Suprapubic skin (tissue), 4 donors: ENCODE data around the gene SLC16A9.

Source experiments
- POLR2A ChIP-seq, 2 donors: fragments of 450-650 bp; IDR thresholded peaks; one replicate each; pipeline ENCODE4 v1.6.1; 2017; ENCODE audit warnings: antibody characterized with exemption in 2 of 2, mild to moderate bottlenecking in 2 of 2, moderate library complexity in 2 of 2
- POLR2AphosphoS5 ChIP-seq, 3 donors: sonication (generic); formaldehyde crosslinking; IDR thresholded peaks; one replicate each; pipeline ENCODE4 v1.6.1; 2017; ENCODE audit warnings: antibody characterized with exemption in 3 of 3
- TF ChIP-seq, protein P1 (sequence below), 2 donors: fragments of 200-600 bp in 1 of 2; fragments of 450-650 bp in 1 of 2; sonication (generic) in 1 of 2; IDR thresholded peaks; one replicate each; pipeline ENCODE4 v1.5.1; 2016 to 2019; ENCODE audit warnings: antibody characterized with exemption in 2 of 2, mild to moderate bottlenecking in 1 of 2, moderate library complexity in 1 of 2

DNA sequence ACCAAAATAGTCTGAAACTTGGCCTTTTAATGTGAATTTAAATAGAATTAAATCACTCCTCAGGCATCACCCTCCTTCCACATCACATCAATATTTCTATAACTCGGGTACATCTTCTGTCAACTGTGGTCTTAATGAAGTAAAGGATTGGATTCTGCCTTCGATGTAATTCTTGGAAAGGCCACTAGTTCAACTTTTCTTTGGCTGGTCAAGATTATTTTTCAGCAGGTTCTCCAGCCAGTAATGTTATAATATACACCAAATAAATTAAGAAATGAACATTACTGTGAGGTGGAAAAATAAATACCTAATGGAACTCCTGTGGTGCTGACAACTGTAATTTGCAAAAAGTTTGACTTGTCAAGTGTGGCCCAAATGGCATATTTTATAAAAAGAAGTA lies 9.7 kb upstream of the SLC16A9 start:
- TF ChIP-seq, protein P1, sequence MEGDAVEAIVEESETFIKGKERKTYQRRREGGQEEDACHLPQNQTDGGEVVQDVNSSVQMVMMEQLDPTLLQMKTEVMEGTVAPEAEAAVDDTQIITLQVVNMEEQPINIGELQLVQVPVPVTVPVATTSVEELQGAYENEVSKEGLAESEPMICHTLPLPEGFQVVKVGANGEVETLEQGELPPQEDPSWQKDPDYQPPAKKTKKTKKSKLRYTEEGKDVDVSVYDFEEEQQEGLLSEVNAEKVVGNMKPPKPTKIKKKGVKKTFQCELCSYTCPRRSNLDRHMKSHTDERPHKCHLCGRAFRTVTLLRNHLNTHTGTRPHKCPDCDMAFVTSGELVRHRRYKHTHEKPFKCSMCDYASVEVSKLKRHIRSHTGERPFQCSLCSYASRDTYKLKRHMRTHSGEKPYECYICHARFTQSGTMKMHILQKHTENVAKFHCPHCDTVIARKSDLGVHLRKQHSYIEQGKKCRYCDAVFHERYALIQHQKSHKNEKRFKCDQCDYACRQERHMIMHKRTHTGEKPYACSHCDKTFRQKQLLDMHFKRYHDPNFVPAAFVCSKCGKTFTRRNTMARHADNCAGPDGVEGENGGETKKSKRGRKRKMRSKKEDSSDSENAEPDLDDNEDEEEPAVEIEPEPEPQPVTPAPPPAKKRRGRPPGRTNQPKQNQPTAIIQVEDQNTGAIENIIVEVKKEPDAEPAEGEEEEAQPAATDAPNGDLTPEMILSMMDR (IDR thresholded peaks at IDR 0.05) = no peak
- TF ChIP-seq POLR2AphosphoS5 (IDR thresholded peaks at IDR 0.05) = no peak
- TF ChIP-seq POLR2A (IDR thresholded peaks at IDR 0.05) = no peak
